PC-3 (cell line): ENCODE data around the gene KRT6A. TPM values are rescaled to one million over a fixed set of nuclear protein-coding genes. Genes with fewer than 3 reads are reported as not detected.
"Not testable (repeated sequence)": the region's sequence is repeated elsewhere in the genome, so short reads cannot be mapped to it uniquely, and the experiment has no call there.

ENCODE experiments used
- ATAC-seq: fragments of 200-7000 bp; cut with Tn5 transposase; 2 replicates; pipeline ENCODE4 v1.9.1; 2020; ENCODE audit warnings: mild to moderate bottlenecking, moderate library complexity
- BruUV-seq: library from RNA; stranded (reverse); fragments of 400-500 nt; replicated peaks from 2 replicates; lab custom pipeline; 2021; lab: Mats Ljungman, UMichigan
- CTCF ChIA-PET: fragments of 300-600 bp; sonication (Branson Sonifier 250); formaldehyde crosslinking; loops from one replicate; lab custom pipeline; 2022; ENCODE audit warnings: antibody characterized with exemption; lab: Charles Lee
- POLR2A ChIA-PET: fragments of 300-600 bp; sonication (Branson Sonifier 250); formaldehyde crosslinking; loops from one replicate; lab custom pipeline; 2022; ENCODE audit warnings: antibody characterized with exemption; ENCODE audit not compliant: unreplicated experiment; lab: Charles Lee
- DNase-seq: peaks from one replicate; pipeline ENCODE4 v3.0.0-alpha.2; 2015
- H2AFZ ChIP-seq: fragments of 300-600 bp; sonication (generic); 2 replicates; pipeline ENCODE4 v1.6.0; 2016; ENCODE audit warnings: antibody characterized with exemption, low read length
- H3F3A ChIP-seq: fragments of 300-600 bp; sonication (generic); one replicate; pipeline ENCODE4 v1.6.0; 2017; ENCODE audit warnings: antibody characterized with exemption, low read length, control low read depth, mild to moderate bottlenecking; ENCODE audit not compliant: unreplicated experiment
- H3K27ac ChIP-seq: fragments of 300-600 bp; sonication (generic); 2 replicates; pipeline ENCODE4 v1.5.1; 2016; ENCODE audit warnings: mild to moderate bottlenecking, low read length
- H3K27me3 ChIP-seq: fragments of 300-600 bp; sonication (generic); 2 replicates; pipeline ENCODE4 v1.6.1; 2016; ENCODE audit warnings: low read length, mixed read lengths
- H3K36me3 ChIP-seq: fragments of 300-600 bp; sonication (generic); 2 replicates; pipeline ENCODE4 v1.6.1; 2016; ENCODE audit warnings: low read depth, mixed run types, low read length, mixed read lengths
- H3K4me1 ChIP-seq: fragments of 300-600 bp; sonication (generic); 2 replicates; pipeline ENCODE4 v1.5.1; 2016; ENCODE audit warnings: low read length; ENCODE audit not compliant: insufficient read depth
- H3K4me2 ChIP-seq: fragments of 300-600 bp; sonication (generic); 2 replicates; pipeline ENCODE4 v1.6.0; 2016; ENCODE audit warnings: low read length
- H3K4me3 ChIP-seq: fragments of 300-600 bp; sonication (generic); 2 replicates; pipeline ENCODE4 v1.5.1; 2016; ENCODE audit warnings: mild to moderate bottlenecking, low read length, mixed read lengths
- H3K79me2 ChIP-seq: fragments of 300-600 bp; sonication (generic); 2 replicates; pipeline ENCODE4 v1.6.1; 2017; ENCODE audit warnings: low read length, mixed read lengths
- H3K9ac ChIP-seq: fragments of 300-600 bp; sonication (generic); 2 replicates; pipeline ENCODE4 v1.6.0; 2016; ENCODE audit warnings: mild to moderate bottlenecking, low read length
- H3K9me2 ChIP-seq: fragments of 300-600 bp; sonication (generic); replicated peaks from 2 replicates; pipeline ENCODE4 v1.6.1; 2016; ENCODE audit warnings: mixed run types, low read length, mixed read lengths
- H3K9me3 ChIP-seq: fragments of 300-600 bp; sonication (generic); 2 replicates; pipeline ENCODE4 v1.6.1; 2016; ENCODE audit warnings: low read length, mixed read lengths
- H4K20me1 ChIP-seq: fragments of 300-600 bp; sonication (generic); 2 replicates; pipeline ENCODE4 v1.6.1; 2016; ENCODE audit warnings: low read length, mixed read lengths
- EZH2 ChIP-seq: fragments of 300-600 bp; sonication (generic); IDR thresholded peaks from one replicate; pipeline ENCODE4 v1.6.1; 2017; ENCODE audit warnings: antibody characterized with exemption, mild to moderate bottlenecking, low read length; ENCODE audit not compliant: unreplicated experiment
- EZH2phosphoT487 ChIP-seq: fragments of 300-600 bp; sonication (generic); IDR thresholded peaks from 2 replicates; pipeline ENCODE4 v1.6.1; 2018; ENCODE audit warnings: mild to moderate bottlenecking, antibody characterized with exemption, low read length, borderline replicate concordance
- intact Hi-C: fragments of 100-400 bp; cut with micrococcal nuclease; formaldehyde crosslinking; loops from 2 replicates; pipeline ENCODE4 v1.9.0; 2023
- total RNA-seq: library from RNA; depleted of rRNA; stranded (reverse); fragments of >200 nt; gene quantifications from 2 replicates; pipeline ENCODE4 v1.2.3, GENCODE V29; 2014
- TF ChIP-seq, protein P1 (sequence below): fragments of 300-600 bp; sonication (generic); conservative IDR thresholded peaks from 2 replicates; pipeline ENCODE4 v1.5.1; 2017; ENCODE audit warnings: antibody characterized with exemption, low read depth, mild to moderate bottlenecking, low read length

KRT6A gene
- total RNA-seq, 1 experiment from 2014 or later, result 46.3 TPM

DNA sequence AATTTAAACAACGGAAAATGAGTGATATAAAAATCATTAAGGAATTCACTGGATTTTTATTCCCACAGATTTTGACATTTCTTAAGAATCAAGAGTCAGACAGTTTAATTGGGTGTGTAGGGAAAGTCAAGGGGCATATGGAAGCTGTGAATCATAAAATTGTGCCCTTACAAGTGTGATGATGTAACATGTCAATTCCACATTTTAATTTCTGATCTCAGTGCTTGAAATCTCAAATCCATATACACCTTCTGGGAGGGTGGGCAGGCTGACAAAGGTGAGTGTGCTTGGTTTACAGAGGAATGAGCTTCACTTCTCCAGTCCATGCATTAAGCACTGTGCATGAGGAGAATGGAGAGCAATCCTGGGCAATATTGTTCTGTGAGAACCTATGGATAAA lies 1.0 kb upstream of the KRT6A start:
- BruUV-seq, result no TSS peak
- H3K9me2 ChIP-seq, result no peaks in the 10 kb centered on the region
- H3K27me3 ChIP-seq, result no peaks in the 10 kb centered on the region
- 0 out of 2 replicates have a peak overlapping the region, but pooled peaks have one; percentile 10 for H3K4me2 ChIP-seq
- intact Hi-C loops, result no loop called here
- no peaks in the 10 kb centered on the region for H3K79me2 ChIP-seq
- DNase-seq, result no peak
- no peaks in the 10 kb centered on the region for H3K9me3 ChIP-seq
- POLR2A ChIA-PET, result no interaction called here
- peaks cover 46% of the 10 kb centered on the region for H3K4me1 ChIP-seq
- no peaks in the 10 kb centered on the region for H3K36me3 ChIP-seq
- H3K27ac ChIP-seq, result peak overlapping the region; percentile 87
- peak overlapping the region; percentile 46; the same call in 1 of the 2 replicates for H3K9ac ChIP-seq
- H3K4me3 ChIP-seq, result no peak overlapping the region
- TF ChIP-seq, protein P1, sequence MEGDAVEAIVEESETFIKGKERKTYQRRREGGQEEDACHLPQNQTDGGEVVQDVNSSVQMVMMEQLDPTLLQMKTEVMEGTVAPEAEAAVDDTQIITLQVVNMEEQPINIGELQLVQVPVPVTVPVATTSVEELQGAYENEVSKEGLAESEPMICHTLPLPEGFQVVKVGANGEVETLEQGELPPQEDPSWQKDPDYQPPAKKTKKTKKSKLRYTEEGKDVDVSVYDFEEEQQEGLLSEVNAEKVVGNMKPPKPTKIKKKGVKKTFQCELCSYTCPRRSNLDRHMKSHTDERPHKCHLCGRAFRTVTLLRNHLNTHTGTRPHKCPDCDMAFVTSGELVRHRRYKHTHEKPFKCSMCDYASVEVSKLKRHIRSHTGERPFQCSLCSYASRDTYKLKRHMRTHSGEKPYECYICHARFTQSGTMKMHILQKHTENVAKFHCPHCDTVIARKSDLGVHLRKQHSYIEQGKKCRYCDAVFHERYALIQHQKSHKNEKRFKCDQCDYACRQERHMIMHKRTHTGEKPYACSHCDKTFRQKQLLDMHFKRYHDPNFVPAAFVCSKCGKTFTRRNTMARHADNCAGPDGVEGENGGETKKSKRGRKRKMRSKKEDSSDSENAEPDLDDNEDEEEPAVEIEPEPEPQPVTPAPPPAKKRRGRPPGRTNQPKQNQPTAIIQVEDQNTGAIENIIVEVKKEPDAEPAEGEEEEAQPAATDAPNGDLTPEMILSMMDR, result no peak
- no peak for TF ChIP-seq EZH2
- TF ChIP-seq EZH2phosphoT487, result no peak
- ATAC-seq, result no peak
- H3F3A ChIP-seq, result no peaks in the 10 kb centered on the region
- no peaks in the 10 kb centered on the region for H4K20me1 ChIP-seq
- CTCF ChIA-PET, result no interaction called here
- H2AFZ ChIP-seq, result no peak overlapping the region

DNA sequence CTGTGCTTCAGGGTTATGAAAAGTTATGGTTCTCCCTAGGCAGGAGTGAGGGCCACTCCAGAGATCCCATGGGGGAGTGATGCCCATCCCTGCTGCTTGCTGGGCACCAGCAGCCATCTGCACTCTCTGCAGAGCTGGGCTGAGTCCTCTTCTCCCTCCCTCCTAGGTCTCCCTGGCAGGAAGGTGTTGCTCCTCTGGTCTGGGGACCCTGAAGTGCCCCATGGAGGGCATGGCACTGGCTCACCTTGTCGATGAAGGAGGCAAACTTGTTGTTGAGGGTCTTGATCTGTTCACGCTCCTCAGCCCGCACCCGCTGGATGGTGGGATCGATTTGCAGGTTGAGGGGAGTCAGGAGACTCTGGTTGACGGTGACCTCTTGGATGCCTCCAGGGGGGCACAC lies 652 bp downstream of the KRT6A start:
- ATAC-seq, H3K4me3 ChIP-seq, H3K36me3 ChIP-seq, H3K9ac ChIP-seq, BruUV-seq, DNase-seq, POLR2A ChIA-PET, H3F3A ChIP-seq, intact Hi-C loops, H3K79me2 ChIP-seq, H3K27me3 ChIP-seq, H3K9me3 ChIP-seq, CTCF ChIA-PET, H3K9me2 ChIP-seq, H2AFZ ChIP-seq, H4K20me1 ChIP-seq, H3K27ac ChIP-seq, H3K4me2 ChIP-seq: not testable (repeated sequence)
- peaks cover 46% of the 10 kb centered on the region for H3K4me1 ChIP-seq

DNA sequence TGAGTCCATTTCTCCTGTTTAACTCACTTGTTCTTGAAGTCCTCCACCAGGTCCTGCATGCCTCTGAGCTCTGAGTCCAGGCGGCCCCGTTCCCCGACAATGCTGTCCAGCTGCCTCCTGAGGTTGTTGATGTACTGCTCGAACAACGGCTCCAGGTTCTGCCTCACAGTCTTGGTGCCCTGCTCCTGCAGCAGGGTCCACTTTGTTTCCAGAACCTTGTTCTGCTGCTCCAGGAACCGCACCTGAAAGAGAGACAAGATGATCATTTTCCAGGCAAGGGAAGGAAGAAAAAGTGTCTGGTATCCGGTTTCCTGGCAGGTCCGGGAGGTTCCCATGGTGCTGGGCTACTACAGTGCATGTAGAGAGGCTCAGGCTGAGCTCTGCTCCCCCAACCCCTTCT lies 1.6 kb downstream of the KRT6A start:
- ATAC-seq, H3K9ac ChIP-seq, BruUV-seq: not testable (repeated sequence)

DNA sequence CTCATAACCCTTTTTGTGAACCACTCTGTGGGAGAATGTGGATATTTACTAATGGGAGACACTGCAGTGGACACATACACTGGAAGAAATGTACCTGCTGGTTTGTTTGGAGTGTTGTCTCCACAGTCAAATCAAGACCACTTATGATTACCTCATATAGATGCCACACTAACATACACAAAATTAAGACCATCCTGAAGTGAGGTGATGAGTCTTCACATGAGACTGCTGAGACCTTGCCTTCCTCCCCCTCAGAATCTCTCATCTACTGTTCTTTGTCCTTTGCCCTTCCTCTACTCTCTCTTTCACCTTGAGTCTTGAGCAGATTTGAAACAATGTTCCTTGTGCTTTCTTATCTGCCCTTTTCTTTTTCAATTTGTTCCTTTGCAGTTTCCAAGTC lies 4.3 kb downstream of the KRT6A start:
- Histone ChIP-seq H3K4me2 (no peak overlapping the region), H3F3A (no peaks in the 10 kb centered on the region), H3K9me2 (no peaks in the 10 kb centered on the region), H3K36me3 (no peaks in the 10 kb centered on the region), H3K27me3 (no peaks in the 10 kb centered on the region), H3K9ac (no peak overlapping the region), H3K4me3 (no peak overlapping the region), H2AFZ (no peak overlapping the region), H3K4me1 (peaks cover 9% of the 10 kb centered on the region), H4K20me1 (no peaks in the 10 kb centered on the region), H3K9me3 (0 out of 2 replicates have a peak, but pooled peaks cover 2% of the 10 kb centered on the region), H3K79me2 (no peaks in the 10 kb centered on the region), H3K27ac (no peak overlapping the region)
- ChIA-PET CTCF (no interaction called here), POLR2A (no interaction called here)
- TF ChIP-seq EZH2phosphoT487 (no peak), EZH2 (no peak)
- TF ChIP-seq, protein P1, result no peak
- DNase-seq (no peak), ATAC-seq (no peak)
- intact Hi-C loops, result no loop called here
- BruUV-seq, result no TSS peak

More for the DNA sequence above, 1.6 kb downstream of the KRT6A start:
- H3K27ac ChIP-seq, H3K9me3 ChIP-seq, H2AFZ ChIP-seq, H4K20me1 ChIP-seq, DNase-seq, H3K27me3 ChIP-seq, POLR2A ChIA-PET, CTCF ChIA-PET, H3K79me2 ChIP-seq, H3K4me3 ChIP-seq, intact Hi-C loops, H3K36me3 ChIP-seq, H3K9me2 ChIP-seq, H3K4me2 ChIP-seq, H3F3A ChIP-seq: not testable (repeated sequence)
- H3K4me1 ChIP-seq, result peaks cover 37% of the 10 kb centered on the region

DNA sequence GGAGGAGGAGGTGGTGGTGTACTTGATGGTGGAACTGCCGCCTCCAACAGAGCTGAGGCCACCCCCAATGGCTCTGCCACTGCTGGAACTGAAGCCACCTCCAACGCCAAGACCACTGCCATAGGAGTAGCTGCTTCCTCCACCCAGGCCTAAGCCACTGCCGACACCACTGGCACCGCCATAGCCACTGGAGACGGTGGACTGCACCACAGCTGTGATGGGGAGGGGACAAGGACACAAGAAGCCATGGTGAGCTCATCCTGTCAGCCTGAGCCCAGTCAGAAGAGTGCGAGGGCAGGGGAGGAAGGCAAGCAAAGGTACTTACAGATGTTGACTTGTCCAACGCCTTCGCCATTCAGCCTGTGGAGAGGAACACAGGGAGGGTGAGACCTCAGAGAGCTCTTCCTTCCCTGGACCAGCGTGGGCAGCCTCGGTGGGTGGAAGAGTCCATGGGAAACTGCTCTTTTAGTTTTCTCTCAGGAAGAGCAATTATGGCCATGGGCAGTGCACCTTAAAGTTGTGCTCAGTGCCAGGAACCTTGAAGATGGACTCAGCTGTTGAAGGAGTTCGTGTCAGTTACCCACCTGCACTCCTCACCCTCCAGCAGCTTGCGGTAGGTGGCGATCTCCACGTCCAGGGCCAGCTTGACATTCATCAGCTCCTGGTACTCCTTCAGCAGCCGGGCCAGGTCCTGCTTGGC lies 5.2 kb downstream of the KRT6A start:
- ATAC-seq, H3K79me2 ChIP-seq, H3K9me3 ChIP-seq, intact Hi-C loops, H3F3A ChIP-seq, H3K4me1 ChIP-seq, H3K27ac ChIP-seq, CTCF ChIA-PET, H4K20me1 ChIP-seq, H3K4me2 ChIP-seq, POLR2A ChIA-PET, H3K36me3 ChIP-seq, H3K27me3 ChIP-seq, BruUV-seq, DNase-seq, H3K9ac ChIP-seq, H3K4me3 ChIP-seq, H3K9me2 ChIP-seq, H2AFZ ChIP-seq: not testable (repeated sequence)
